CD14-positive monocyte (primary cell): ENCODE results near the gene ZNF302. TPM values are rescaled to one million over a fixed set of nuclear protein-coding genes. Genes with fewer than 3 reads are reported as not detected.
"Not testable (repeated sequence)": the region's sequence is repeated elsewhere in the genome, so short reads cannot be mapped to it uniquely, and the experiment has no call there.

Experiments used
- DNase-seq, 3 donors: peaks; one replicate each; pipeline ENCODE4 v3.0.0-alpha.2; 2011 to 2022
- H2AFZ ChIP-seq: 2 replicates; pipeline ENCODE4 v1.6.0; 2012; ENCODE audit warnings: mild to moderate bottlenecking, low read depth, low read length, inconsistent platforms; ENCODE audit not compliant: insufficient read depth, poor library complexity, severe bottlenecking
- H3K27ac ChIP-seq, 2 donors: 1 replicate in 1 of 2; 2 replicates in 1 of 2; pipeline ENCODE4 v1.5.1; 2012 to 2013; ENCODE audit warnings: low read length in 2 of 2, control low read depth in 1 of 2, inconsistent platforms in 1 of 2, low read depth in 1 of 2, mild to moderate bottlenecking in 1 of 2
- H3K27me3 ChIP-seq, 2 donors: one replicate each; pipeline versions ENCODE4 v1.6.0 to v1.6.1; 2011 to 2013; ENCODE audit warnings: low read length in 2 of 2; ENCODE audit not compliant: control insufficient read depth in 2 of 2, insufficient read depth in 2 of 2
- H3K36me3 ChIP-seq, 2 donors: replicated peaks in 1 of 2; 1 replicate in 1 of 2; 2 replicates in 1 of 2; pipeline versions ENCODE4 v1.5.1 to v1.6.1; 2012 to 2013; ENCODE audit warnings: low read length in 2 of 2, control low read depth in 1 of 2, inconsistent platforms in 1 of 2, mild to moderate bottlenecking in 1 of 2; ENCODE audit not compliant: insufficient read depth in 2 of 2, control insufficient read depth in 1 of 2
- H3K4me1 ChIP-seq, 2 donors: 1 replicate in 1 of 2; 2 replicates in 1 of 2; pipeline versions ENCODE4 v1.5.1 to v1.6.1; 2012 to 2013; ENCODE audit warnings: low read length in 2 of 2, control low read depth in 1 of 2, inconsistent platforms in 1 of 2, mild to moderate bottlenecking in 1 of 2, moderate library complexity in 1 of 2; ENCODE audit not compliant: insufficient read depth in 2 of 2, control insufficient read depth in 1 of 2
- H3K4me2 ChIP-seq: replicated peaks from 2 replicates; pipeline ENCODE3; 2012; ENCODE audit warnings: low read length, moderate library complexity, mild to moderate bottlenecking; ENCODE audit not compliant: poor library complexity, severe bottlenecking; ENCODE audit errors: extremely low read depth
- H3K4me3 ChIP-seq, 3 experiments: fragments of 200-600 bp in 1 of 3; sonication (generic) in 1 of 3; replicated peaks in 1 of 3; 1 replicate in 2 of 3; 2 replicates in 1 of 3; pipeline ENCODE4 v1.5.1; 2011 to 2013; ENCODE audit warnings: low read length in 3 of 3, mild to moderate bottlenecking in 3 of 3, control low read depth in 2 of 3, low read depth in 2 of 3, inconsistent platforms in 1 of 3, moderate library complexity in 1 of 3
- H3K79me2 ChIP-seq: 2 replicates; pipeline ENCODE4 v1.6.0; 2012; ENCODE audit warnings: mild to moderate bottlenecking, control low read depth, inconsistent platforms, low read length, moderate library complexity; ENCODE audit not compliant: insufficient read depth
- H3K9ac ChIP-seq: 2 replicates; pipeline ENCODE4 v1.6.0; 2017; ENCODE audit warnings: low read length, mild to moderate bottlenecking; ENCODE audit not compliant: insufficient read depth, poor library complexity, severe bottlenecking
- H3K9me3 ChIP-seq, 2 donors: replicated peaks in 1 of 2; 1 replicate in 1 of 2; 2 replicates in 1 of 2; pipeline versions ENCODE4 v1.5.1 to v1.6.1; 2012 to 2013; ENCODE audit warnings: low read length in 2 of 2, control low read depth in 1 of 2; ENCODE audit not compliant: control insufficient read depth in 1 of 2, insufficient read depth in 1 of 2
- H4K20me1 ChIP-seq: 2 replicates; pipeline ENCODE4 v1.6.0; 2012; ENCODE audit warnings: mild to moderate bottlenecking, low read length, control low read depth, moderate library complexity; ENCODE audit not compliant: insufficient read depth
- H3K27ac Mint-ChIP-seq, 7 donors: one replicate each; pipeline ENCODE4 v1.8.0; 2020; ENCODE audit warnings: mild to moderate bottlenecking in 7 of 7, mixed read lengths in 7 of 7, moderate library complexity in 6 of 7, inconsistent platforms in 2 of 7
- H3K27me3 Mint-ChIP-seq, 3 donors: one replicate each; pipeline ENCODE4 v1.8.0; 2021 to 2022; ENCODE audit warnings: low read depth in 3 of 3, mild to moderate bottlenecking in 3 of 3, mixed read lengths in 3 of 3, moderate library complexity in 3 of 3, inconsistent platforms in 1 of 3
- H3K36me3 Mint-ChIP-seq, 2 donors: one replicate each; pipeline ENCODE4 v1.8.0; 2020; ENCODE audit warnings: mixed read lengths in 2 of 2, inconsistent platforms in 1 of 2, mild to moderate bottlenecking in 1 of 2
- H3K4me1 Mint-ChIP-seq: one replicate; pipeline ENCODE4 v1.8.0; 2020; ENCODE audit warnings: mild to moderate bottlenecking, mixed read lengths
- H3K4me3 Mint-ChIP-seq, 2 donors: one replicate each; pipeline ENCODE4 v1.8.0; 2020; ENCODE audit warnings: mild to moderate bottlenecking in 2 of 2, mixed read lengths in 2 of 2, moderate library complexity in 1 of 2
- H3K9me3 Mint-ChIP-seq, 7 donors: one replicate each; pipeline ENCODE4 v1.8.0; 2020 to 2022; ENCODE audit warnings: mixed read lengths in 7 of 7, mild to moderate bottlenecking in 6 of 7, moderate library complexity in 6 of 7, inconsistent platforms in 2 of 7
- CTCF ChIP-seq: fragments of 200-600 bp; IDR thresholded peaks from one replicate; pipeline ENCODE4 v1.8.0; 2022; ENCODE audit warnings: antibody characterized with exemption, mild to moderate bottlenecking
- WGBS: methylation state at CpG from one replicate; pipeline ENCODE4 v1.1.5; 2013; ENCODE audit warnings: missing lambda C conversion rate; ENCODE audit not compliant: insufficient coverage; 5-methylcytosine and 5-hydroxymethylcytosine counted together
- intact Hi-C, 2 donors: fragments of 100-400 bp; cut with micrococcal nuclease; formaldehyde crosslinking; loops; one replicate each; pipeline versions ENCODE4 v1.15.0 to v1.15.1; 2023
- polyA plus RNA-seq, 3 donors: library from polyadenylated mRNA; depleted of rRNA in 1 of 3; unstranded in 2 of 3; stranded (reverse) in 1 of 3; fragments of 300-500 nt in 2 of 3; fragments of >200 nt in 1 of 3; fragmentation: Illumina TruSeq in 2 of 3; gene quantifications; 1 replicate in 2 of 3; 2 replicates in 1 of 3; pipeline ENCODE4 v1.2.3, GENCODE V29; 2012 to 2021

The ZNF302 gene
- polyA plus RNA-seq, 3 donors: 3.2 to 9.0 (median 4.4) TPM

DNA sequence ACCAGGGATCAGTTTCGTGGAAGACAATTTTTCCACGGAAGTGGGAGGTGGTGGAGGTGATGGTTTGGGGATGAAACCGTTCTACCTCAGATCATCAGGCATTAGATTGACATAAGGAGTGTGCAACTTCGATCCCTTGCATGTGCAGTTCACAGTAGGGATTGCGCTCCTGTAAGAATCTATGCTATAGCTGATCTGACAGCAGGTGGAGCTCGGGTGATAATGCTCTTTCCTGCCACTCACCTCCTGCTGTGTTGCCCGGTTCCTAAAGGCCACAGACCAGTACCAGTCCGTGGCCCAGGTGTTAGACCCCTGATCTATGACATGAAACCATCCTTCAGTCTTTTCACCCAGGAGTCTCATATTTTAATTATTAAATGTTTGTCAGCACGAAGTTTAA lies 4.0 kb downstream of the ZNF302 start:
- Histone ChIP-seq H3K27ac (no peak overlapping the region), H3K9me3 (peaks cover 31 to 76% of the 10 kb centered on the region in 2 donors), H2AFZ (no peak overlapping the region), H3K79me2 (peaks cover 2% of the 10 kb centered on the region), H3K9ac (no peak overlapping the region), H3K36me3 (peaks cover 23 to 62% of the 10 kb centered on the region in 2 donors), H3K4me1 (peaks cover 14 to 16% of the 10 kb centered on the region in 2 donors), H3K4me3 (peak overlapping the region in 1 of 3 experiments; percentile 18), H3K27me3 (no peaks in the 10 kb centered on the region), H4K20me1 (no peaks in the 10 kb centered on the region), H3K4me2 (no peak overlapping the region)
- Mint-ChIP-seq H3K27me3 (no peaks in the 10 kb centered on the region), H3K4me3 (no peak overlapping the region), H3K4me1 (peaks cover 14% of the 10 kb centered on the region), H3K36me3 (peaks cover 48 to 58% of the 10 kb centered on the region in 2 donors), H3K27ac (no peak overlapping the region), H3K9me3 (peaks cover 27 to 85% (median 78%) of the 10 kb centered on the region in 7 donors)
- intact Hi-C loops: no loop called here
- DNase-seq: no peak
- TF ChIP-seq CTCF: no peak
- WGBS: 99% methylated on average over 7 of the region's 9 CpGs

- H3K9ac ChIP-seq, H3K27ac ChIP-seq, DNase-seq, H3K27me3 ChIP-seq, H3K4me2 ChIP-seq, H3K4me3 Mint-ChIP-seq, H3K79me2 ChIP-seq, H3K4me1 ChIP-seq, H4K20me1 ChIP-seq, H3K27me3 Mint-ChIP-seq, H3K27ac Mint-ChIP-seq, intact Hi-C loops, H2AFZ ChIP-seq, H3K4me1 Mint-ChIP-seq: not testable (repeated sequence)
- H3K9me3 Mint-ChIP-seq: peaks cover 35 to 86% (median 80%) of the 10 kb centered on the region in 7 donors
- WGBS: no CpG with 5 or more reads among the region's 5 CpGs
- H3K36me3 Mint-ChIP-seq: peaks cover 33 to 39% of the 10 kb centered on the region in 2 donors
- Histone ChIP-seq H3K4me3 (peak overlapping the region in 1 of 3 experiments; percentile 14), H3K9me3 (peaks cover 34 to 81% of the 10 kb centered on the region in 2 donors), H3K36me3 (peaks cover 19 to 44% of the 10 kb centered on the region in 2 donors)
These were observed 7.8 kb downstream of the ZNF302 start for GRCh38 chr19:34685266-34685665.
